ENCODE data around the gene ZNF526.

DNA sequence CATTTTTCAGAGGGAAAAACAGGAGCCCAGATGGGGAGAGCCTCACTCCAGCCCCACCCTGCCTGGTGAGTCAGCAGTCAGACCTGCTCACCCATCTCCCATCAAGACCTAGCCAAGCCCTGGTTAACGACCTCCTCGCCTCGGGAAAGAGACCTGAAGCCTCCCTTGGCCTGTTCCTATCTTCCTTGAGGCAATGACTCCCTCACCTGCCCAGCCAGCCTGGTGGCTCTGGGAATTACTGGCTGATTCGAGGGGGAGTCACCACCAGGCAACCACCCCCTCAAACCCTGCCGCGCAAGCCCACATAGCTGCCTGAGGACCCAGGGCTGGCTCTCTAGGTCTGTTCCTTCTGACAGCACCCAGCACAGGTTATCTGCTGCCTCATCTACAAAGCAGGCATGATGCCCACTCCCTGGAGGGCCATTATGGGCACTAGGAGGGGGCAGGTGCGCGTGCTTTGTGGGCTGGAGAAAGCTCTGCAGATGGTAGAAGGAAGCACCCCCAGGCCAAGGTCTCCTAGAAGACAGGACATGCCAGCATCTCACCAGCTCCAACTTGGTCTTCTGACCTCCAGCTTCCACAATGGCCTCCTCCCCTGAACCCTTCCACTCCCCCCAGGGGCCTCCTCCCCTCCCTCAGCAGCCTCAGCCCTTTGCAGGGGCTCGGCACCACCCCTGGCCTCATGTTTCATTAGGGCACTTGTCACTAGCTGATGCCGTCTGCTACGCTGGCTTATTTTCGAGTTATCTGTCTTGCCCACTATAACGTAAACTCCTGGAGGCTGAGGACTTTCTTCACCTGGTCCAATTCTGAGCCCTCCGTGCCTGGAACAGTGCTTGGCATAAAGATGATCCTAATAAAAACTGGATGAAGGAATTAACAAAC, 13.0 kb upstream of the ZNF526 start:
- TF ChIP-seq POLR2A (IDR thresholded peaks at IDR 0.05; ENCODE audit: low read depth, low read length) (no peak), TAF1 (IDR thresholded peaks at IDR 0.05; ENCODE audit: low read depth, low read length) (no peak)
